ENCODE results near the gene JAKMIP1. TPM values are rescaled to one million over a fixed set of nuclear protein-coding genes. Genes with fewer than 3 reads are reported as not detected.

JAKMIP1 gene
- total RNA-seq, 1 experiment from 2014 or later, result not detected

DNA sequence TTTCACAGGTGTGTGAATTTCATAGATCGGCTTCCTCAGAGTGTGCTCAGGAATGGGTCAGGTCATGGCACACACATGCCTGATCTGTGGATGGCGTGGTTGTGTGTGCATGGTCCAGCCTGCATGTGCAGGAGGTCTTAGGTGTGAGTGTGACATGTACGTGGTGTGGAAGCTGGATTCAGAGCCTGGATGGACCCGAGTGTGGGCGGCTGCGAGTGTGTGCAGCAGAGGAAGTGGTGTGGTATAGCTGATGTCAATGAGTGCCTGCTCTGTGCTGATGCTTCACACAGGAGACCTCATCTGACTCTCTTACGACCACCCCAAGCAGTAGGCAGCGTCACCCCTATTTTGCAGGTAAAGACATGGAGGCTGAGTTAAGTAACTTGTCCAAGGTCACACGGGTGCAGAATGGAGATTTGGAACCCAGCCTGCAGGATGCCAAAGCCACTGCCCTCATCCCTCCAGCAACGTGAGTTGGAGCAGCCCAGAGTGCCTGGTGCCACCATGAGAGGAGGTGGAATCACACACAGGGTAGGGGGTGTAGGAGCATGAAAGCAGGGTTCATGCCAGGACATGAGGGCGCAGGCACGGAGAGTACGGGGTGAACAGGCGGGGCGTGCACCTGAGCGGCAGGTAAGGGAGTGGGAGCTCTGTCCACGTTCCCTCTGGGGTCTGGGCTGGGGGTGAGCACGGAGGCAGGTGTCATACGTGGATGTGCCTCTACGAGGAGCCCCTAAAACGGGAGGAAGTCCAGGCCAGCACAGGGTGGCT is 157.9 kb downstream of the JAKMIP1 start:
- in situ Hi-C loops (cut with HindIII; ENCODE audit: low pct_unique_long_range_greater_than_20kb, low sequenced_read_pairs) (no loop called here), intact Hi-C loops (cut with micrococcal nuclease; ENCODE audit: unreplicated experiment) (no loop called here)
- no peak for ATAC-seq
- ChIA-PET POLR2A (no interaction called here), CTCF (no interaction called here)
- Histone ChIP-seq H3K27ac (ENCODE audit: low read length) (no peak overlapping the region), H3K9me3 (ENCODE audit: control insufficient read depth, insufficient read depth, low read depth, low read length) (no peaks in the 10 kb centered on the region), H3K27me3 (ENCODE audit: control insufficient read depth, insufficient read depth, low read length) (peaks cover under 1% of the 10 kb centered on the region), H3K36me3 (ENCODE audit: control insufficient read depth, insufficient read depth, low read length) (no peaks in the 10 kb centered on the region), H3K4me1 (ENCODE audit: control insufficient read depth, insufficient read depth, low read length) (no peaks in the 10 kb centered on the region), H3K4me3 (ENCODE audit: low read depth in 2 of 2, low read length in 2 of 2) (no peak overlapping the region)
- no TSS peak for BruUV-seq (replicated peaks)
- TF ChIP-seq TCF7L2 (IDR thresholded peaks at IDR 0.05; ENCODE audit: low read depth, low read length), result no peak
- TF ChIP-seq REST (IDR thresholded peaks at IDR 0.05; ENCODE audit: insufficient read depth in 1 of 2, low read depth in 2 of 2, low read length in 1 of 2), result no peak
- no peak for TF ChIP-seq SIN3A (IDR thresholded peaks at IDR 0.05; ENCODE audit: borderline replicate concordance, insufficient read depth, low read depth, low read length)
- TF ChIP-seq, protein P1, sequence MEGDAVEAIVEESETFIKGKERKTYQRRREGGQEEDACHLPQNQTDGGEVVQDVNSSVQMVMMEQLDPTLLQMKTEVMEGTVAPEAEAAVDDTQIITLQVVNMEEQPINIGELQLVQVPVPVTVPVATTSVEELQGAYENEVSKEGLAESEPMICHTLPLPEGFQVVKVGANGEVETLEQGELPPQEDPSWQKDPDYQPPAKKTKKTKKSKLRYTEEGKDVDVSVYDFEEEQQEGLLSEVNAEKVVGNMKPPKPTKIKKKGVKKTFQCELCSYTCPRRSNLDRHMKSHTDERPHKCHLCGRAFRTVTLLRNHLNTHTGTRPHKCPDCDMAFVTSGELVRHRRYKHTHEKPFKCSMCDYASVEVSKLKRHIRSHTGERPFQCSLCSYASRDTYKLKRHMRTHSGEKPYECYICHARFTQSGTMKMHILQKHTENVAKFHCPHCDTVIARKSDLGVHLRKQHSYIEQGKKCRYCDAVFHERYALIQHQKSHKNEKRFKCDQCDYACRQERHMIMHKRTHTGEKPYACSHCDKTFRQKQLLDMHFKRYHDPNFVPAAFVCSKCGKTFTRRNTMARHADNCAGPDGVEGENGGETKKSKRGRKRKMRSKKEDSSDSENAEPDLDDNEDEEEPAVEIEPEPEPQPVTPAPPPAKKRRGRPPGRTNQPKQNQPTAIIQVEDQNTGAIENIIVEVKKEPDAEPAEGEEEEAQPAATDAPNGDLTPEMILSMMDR (IDR thresholded peaks at IDR 0.05), result no peak
- TF ChIP-seq POLR2AphosphoS5 (IDR thresholded peaks at IDR 0.05; ENCODE audit: low read depth, low read length), result no peak
- no peak for DNase-seq (ENCODE audit: low read depth, low spot score)

DNA sequence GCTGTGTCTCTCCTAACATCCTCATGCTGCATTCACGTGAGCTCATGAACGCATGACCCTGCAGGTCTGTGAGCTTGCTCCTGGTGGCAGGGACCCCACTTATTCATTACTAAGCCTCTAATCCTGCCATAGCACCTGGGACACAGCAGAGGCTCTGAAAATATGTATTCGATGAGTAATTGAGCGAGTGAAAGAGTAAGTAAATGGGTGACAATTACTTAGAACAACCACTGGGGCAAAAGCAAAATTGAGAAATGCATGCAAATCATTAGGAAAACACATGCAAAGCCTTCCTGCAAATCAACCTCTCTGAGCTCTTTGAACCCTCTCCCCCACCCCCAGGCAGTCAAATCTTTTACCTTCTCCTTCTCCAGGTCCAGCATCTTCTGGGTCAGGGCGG is 158.5 kb downstream of the JAKMIP1 start:
- no TSS peak for BruUV-seq (replicated peaks)
- intact Hi-C loops (cut with micrococcal nuclease; ENCODE audit: unreplicated experiment), result no loop called here
- in situ Hi-C loops (cut with HindIII; ENCODE audit: low pct_unique_long_range_greater_than_20kb, low sequenced_read_pairs), result no loop called here
- ChIA-PET CTCF (no interaction called here), POLR2A (no interaction called here)
- no peak for DNase-seq (ENCODE audit: low read depth, low spot score)
- Histone ChIP-seq H3K27ac (ENCODE audit: low read length) (no peak overlapping the region), H3K27me3 (ENCODE audit: control insufficient read depth, insufficient read depth, low read length) (no peaks in the 10 kb centered on the region; the same call in 1 of the 2 replicates), H3K4me1 (ENCODE audit: control insufficient read depth, insufficient read depth, low read length) (no peaks in the 10 kb centered on the region), H3K9me3 (ENCODE audit: control insufficient read depth, insufficient read depth, low read depth, low read length) (no peaks in the 10 kb centered on the region), H3K36me3 (ENCODE audit: control insufficient read depth, insufficient read depth, low read length) (no peaks in the 10 kb centered on the region), H3K4me3 (ENCODE audit: low read depth in 2 of 2, low read length in 2 of 2) (no peak overlapping the region)
- no peak for ATAC-seq
- TF ChIP-seq REST (IDR thresholded peaks at IDR 0.05; ENCODE audit: insufficient read depth in 1 of 2, low read depth in 2 of 2, low read length in 1 of 2), result no peak
- TF ChIP-seq, protein P1 (IDR thresholded peaks at IDR 0.05), result no peak
- TF ChIP-seq TCF7L2 (IDR thresholded peaks at IDR 0.05; ENCODE audit: low read depth, low read length), result no peak
- no peak for TF ChIP-seq POLR2AphosphoS5 (IDR thresholded peaks at IDR 0.05; ENCODE audit: low read depth, low read length)
- no peak for TF ChIP-seq SIN3A (IDR thresholded peaks at IDR 0.05; ENCODE audit: borderline replicate concordance, insufficient read depth, low read depth, low read length)
